Caco-2 (cell line): ENCODE results near the gene VWA1. TPM values are rescaled to one million over a fixed set of nuclear protein-coding genes. Genes with fewer than 3 reads are reported as not detected.

ENCODE experiments used
- BruUV-seq: library from RNA; stranded (reverse); fragments of 400-500 nt; replicated peaks from 2 replicates; lab custom pipeline; 2021; lab: Mats Ljungman, UMichigan
- CTCF ChIA-PET: fragments of 300-600 bp; sonication (Branson Sonifier 250); formaldehyde crosslinking; loops from one replicate; lab custom pipeline; 2022; ENCODE audit warnings: antibody characterized with exemption; lab: Charles Lee
- POLR2A ChIA-PET: fragments of 300-600 bp; sonication (Branson Sonifier 250); formaldehyde crosslinking; loops from one replicate; lab custom pipeline; 2022; ENCODE audit warnings: antibody characterized with exemption; lab: Charles Lee
- DNase-seq, 2 experiments: peaks; one replicate each; pipeline versions ENCODE4 v3.0.0 to v3.0.0-alpha.2; 2020 to 2022
- H3K27me3 ChIP-seq: replicated peaks from 2 replicates; pipeline ENCODE4 v1.6.0; 2011; ENCODE audit warnings: low read length; ENCODE audit not compliant: control insufficient read depth, insufficient read depth
- H3K36me3 ChIP-seq: 2 replicates; pipeline ENCODE4 v1.5.1; 2011; ENCODE audit warnings: low read length; ENCODE audit not compliant: control insufficient read depth, insufficient read depth
- H3K4me1 ChIP-seq: fragments of 250-450 bp; sonication (Bioruptor Pico); 2 replicates; pipeline ENCODE4 v1.5.1; 2020; ENCODE audit warnings: mild to moderate bottlenecking
- H3K4me3 ChIP-seq: 2 replicates; pipeline ENCODE4 v1.5.1; 2011; ENCODE audit warnings: low read depth, mild to moderate bottlenecking, control low read depth, low read length
- H3K9me3 ChIP-seq: fragments of 250-450 bp; sonication (Bioruptor Pico); 2 replicates; pipeline ENCODE4 v1.5.1; 2020; ENCODE audit warnings: mild to moderate bottlenecking, moderate library complexity
- H3K27ac Mint-ChIP-seq: one replicate; pipeline ENCODE4 v1.8.0; 2022; ENCODE audit warnings: mixed read lengths; ENCODE audit not compliant: unreplicated experiment
- H3K27me3 Mint-ChIP-seq: one replicate; pipeline ENCODE4 v1.8.0; 2022; ENCODE audit warnings: mixed read lengths; ENCODE audit not compliant: insufficient read depth, unreplicated experiment
- H3K36me3 Mint-ChIP-seq: one replicate; pipeline ENCODE4 v1.8.0; 2022; ENCODE audit warnings: mild to moderate bottlenecking, mixed read lengths; ENCODE audit not compliant: insufficient read depth, unreplicated experiment
- H3K4me1 Mint-ChIP-seq: one replicate; pipeline ENCODE4 v1.8.0; 2022; ENCODE audit warnings: low read depth, mixed read lengths; ENCODE audit not compliant: unreplicated experiment
- H3K4me3 Mint-ChIP-seq: one replicate; pipeline ENCODE4 v1.8.0; 2022; ENCODE audit warnings: mild to moderate bottlenecking, moderate library complexity, mixed read lengths; ENCODE audit not compliant: unreplicated experiment
- H3K9me3 Mint-ChIP-seq: one replicate; pipeline ENCODE4 v1.8.0; 2022; ENCODE audit warnings: mixed read lengths; ENCODE audit not compliant: unreplicated experiment
- intact Hi-C: fragments of 100-400 bp; cut with micrococcal nuclease; formaldehyde crosslinking; loops from one replicate; pipeline ENCODE4 v1.10.0; 2022; ENCODE audit not compliant: unreplicated experiment
- total RNA-seq: library from RNA; stranded (reverse); gene quantifications from 2 replicates; pipeline ENCODE4 v1.2.3, GENCODE V29; 2022
- TF ChIP-seq, protein P1 (sequence below), 2 experiments: fragments of 200-600 bp in 1 of 2; IDR thresholded peaks; 1 replicate in 1 of 2; 2 replicates in 1 of 2; pipeline versions ENCODE4 v1.5.1 to v1.8.0; 2011 to 2022; ENCODE audit warnings: antibody characterized with exemption in 1 of 2, control low read depth in 1 of 2, inconsistent platforms in 1 of 2, low read depth in 1 of 2, low read length in 1 of 2, mild to moderate bottlenecking in 1 of 2, moderate library complexity in 1 of 2; ENCODE audit not compliant: insufficient read depth in 1 of 2, severe bottlenecking in 1 of 2, unreplicated experiment in 1 of 2

VWA1 gene
- total RNA-seq, 1 experiment from 2014 or later: 74.7 TPM

GRCh38 chr1:1421147-1421906 is 14.2 kb upstream of the VWA1 start, which contains the start of gene ANKRD65:
Gene ANKRD65, minus strand, starts transcription at chr1:1421276. Its CDS starts 271 bp downstream, at chr1:1421005.
- ChIA-PET POLR2A (no interaction called here), CTCF (no interaction called here)
- no peaks in the 10 kb centered on the region for H3K9me3 Mint-ChIP-seq
- H3K36me3 ChIP-seq: no peaks in the 10 kb centered on the region
- no TSS peak for BruUV-seq
- no peak for DNase-seq
- no peaks in the 10 kb centered on the region for H3K4me1 Mint-ChIP-seq
- H3K9me3 ChIP-seq: no peaks in the 10 kb centered on the region
- intact Hi-C loops: no loop called here
- H3K36me3 Mint-ChIP-seq: no peaks in the 10 kb centered on the region
- H3K4me3 Mint-ChIP-seq: peak within 1 kb of the TSS; percentile 33
- peaks cover 31% of the 10 kb centered on the region for H3K4me1 ChIP-seq
- TF ChIP-seq, protein P1, sequence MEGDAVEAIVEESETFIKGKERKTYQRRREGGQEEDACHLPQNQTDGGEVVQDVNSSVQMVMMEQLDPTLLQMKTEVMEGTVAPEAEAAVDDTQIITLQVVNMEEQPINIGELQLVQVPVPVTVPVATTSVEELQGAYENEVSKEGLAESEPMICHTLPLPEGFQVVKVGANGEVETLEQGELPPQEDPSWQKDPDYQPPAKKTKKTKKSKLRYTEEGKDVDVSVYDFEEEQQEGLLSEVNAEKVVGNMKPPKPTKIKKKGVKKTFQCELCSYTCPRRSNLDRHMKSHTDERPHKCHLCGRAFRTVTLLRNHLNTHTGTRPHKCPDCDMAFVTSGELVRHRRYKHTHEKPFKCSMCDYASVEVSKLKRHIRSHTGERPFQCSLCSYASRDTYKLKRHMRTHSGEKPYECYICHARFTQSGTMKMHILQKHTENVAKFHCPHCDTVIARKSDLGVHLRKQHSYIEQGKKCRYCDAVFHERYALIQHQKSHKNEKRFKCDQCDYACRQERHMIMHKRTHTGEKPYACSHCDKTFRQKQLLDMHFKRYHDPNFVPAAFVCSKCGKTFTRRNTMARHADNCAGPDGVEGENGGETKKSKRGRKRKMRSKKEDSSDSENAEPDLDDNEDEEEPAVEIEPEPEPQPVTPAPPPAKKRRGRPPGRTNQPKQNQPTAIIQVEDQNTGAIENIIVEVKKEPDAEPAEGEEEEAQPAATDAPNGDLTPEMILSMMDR (IDR thresholded peaks at IDR 0.05; ENCODE audit: insufficient read depth in 1 of 2, low read depth in 1 of 2, low read length in 1 of 2, severe bottlenecking in 1 of 2, unreplicated experiment in 1 of 2): no peak
- H3K27ac Mint-ChIP-seq: peak within 1 kb of the TSS; percentile 87
- no peaks in the 10 kb centered on the region for H3K27me3 ChIP-seq
- H3K4me3 ChIP-seq: no peak within 1 kb of the TSS
- H3K27me3 Mint-ChIP-seq: no peaks in the 10 kb centered on the region

DNA sequence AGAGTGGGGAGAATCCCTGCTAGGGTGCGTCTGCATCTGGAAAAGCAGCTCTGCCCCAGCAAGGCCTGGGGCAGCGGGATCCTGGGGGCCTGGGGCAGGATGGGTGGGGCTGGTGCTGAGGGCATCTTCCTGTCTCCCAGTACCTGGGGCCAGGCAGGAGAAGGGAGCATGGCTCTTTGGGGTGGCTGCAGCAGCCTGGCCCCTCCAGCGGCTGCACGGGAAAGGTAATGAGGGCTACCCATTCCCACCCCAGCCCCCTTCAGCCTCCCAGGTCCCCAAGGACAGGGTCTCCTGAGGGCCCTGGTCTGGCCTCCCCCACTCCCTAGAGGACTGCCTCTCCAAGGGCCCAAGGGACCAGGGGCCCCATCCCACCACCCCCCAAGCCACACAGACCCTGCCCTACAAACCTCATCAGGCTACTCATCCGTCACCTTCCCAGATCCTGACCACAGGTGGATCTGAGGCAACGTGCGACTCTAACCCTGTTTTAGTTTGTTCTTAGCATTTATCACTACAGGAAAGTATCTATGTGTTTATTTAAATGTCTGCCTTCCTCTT is 13.5 kb upstream of the VWA1 start:
- H3K27me3 ChIP-seq: no peaks in the 10 kb centered on the region
- CTCF ChIA-PET: no interaction called here

DNA sequence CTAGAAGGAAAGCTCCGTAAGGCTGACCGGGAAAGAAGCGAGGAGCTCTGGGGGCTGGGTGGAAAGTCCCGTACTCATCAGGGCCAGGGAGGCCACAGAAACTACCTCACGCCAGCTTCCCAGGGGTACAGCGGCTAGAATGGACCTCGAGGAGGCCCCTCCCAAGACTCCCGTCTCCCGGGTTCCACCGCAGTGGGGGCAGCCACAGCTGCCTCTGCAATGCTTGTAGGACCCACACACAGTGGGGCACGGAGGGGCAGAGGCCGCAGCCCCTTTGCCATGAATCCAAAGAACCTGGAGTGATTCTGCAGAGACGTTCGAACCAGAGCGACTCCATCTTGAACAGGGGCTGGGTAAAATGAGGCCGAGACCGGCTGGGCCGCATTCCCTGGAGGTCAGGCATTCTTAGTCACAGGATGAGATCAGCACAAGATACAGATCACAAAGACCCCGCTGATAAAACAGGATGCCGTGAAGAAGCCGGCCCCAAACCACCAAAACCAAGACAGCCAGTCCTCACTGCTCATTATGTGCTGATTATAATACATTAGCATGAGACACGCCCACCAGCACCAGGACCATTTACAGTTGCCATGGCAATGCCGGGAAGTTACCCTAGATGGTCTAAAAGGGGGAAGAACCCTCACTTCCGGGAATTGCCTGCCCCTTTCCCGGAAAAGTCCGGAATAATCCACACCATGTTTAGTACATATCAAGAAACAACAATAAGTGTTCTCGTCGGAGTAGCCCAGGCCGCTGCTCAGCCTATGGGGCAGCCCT is 12.8 kb upstream of the VWA1 start:
- no peaks in the 10 kb centered on the region for H3K27me3 ChIP-seq
- intact Hi-C loops: no loop called here
- POLR2A ChIA-PET: no interaction called here
- H3K9me3 Mint-ChIP-seq: no peaks in the 10 kb centered on the region
- peaks cover 32% of the 10 kb centered on the region for H3K4me1 ChIP-seq
- H3K36me3 ChIP-seq: no peaks in the 10 kb centered on the region
- H3K27ac Mint-ChIP-seq: peak overlapping the region; percentile 87
- no peaks in the 10 kb centered on the region for H3K4me1 Mint-ChIP-seq
- H3K4me3 ChIP-seq: no peak overlapping the region
- CTCF ChIA-PET: no interaction called here
- H3K36me3 Mint-ChIP-seq: no peaks in the 10 kb centered on the region
- peak; percentile 72 to 73 for DNase-seq
- no peak overlapping the region for H3K4me3 Mint-ChIP-seq
- no peaks in the 10 kb centered on the region for H3K27me3 Mint-ChIP-seq
- H3K9me3 ChIP-seq: no peaks in the 10 kb centered on the region
- BruUV-seq: no TSS peak
- TF ChIP-seq, protein P1 (IDR thresholded peaks at IDR 0.05; ENCODE audit: insufficient read depth in 1 of 2, low read depth in 1 of 2, low read length in 1 of 2, severe bottlenecking in 1 of 2, unreplicated experiment in 1 of 2): no peak

More for the DNA sequence above, 13.5 kb upstream of the VWA1 start:
- Histone ChIP-seq H3K4me3 (no peak overlapping the region), H3K4me1 (peaks cover 32% of the 10 kb centered on the region), H3K36me3 (no peaks in the 10 kb centered on the region), H3K9me3 (no peaks in the 10 kb centered on the region)
- intact Hi-C loops: no loop called here
- no peaks in the 10 kb centered on the region for H3K36me3 Mint-ChIP-seq
- BruUV-seq: no TSS peak
- no peaks in the 10 kb centered on the region for H3K9me3 Mint-ChIP-seq
- DNase-seq: no peak
- peak overlapping the region; percentile 87 for H3K27ac Mint-ChIP-seq
- H3K4me1 Mint-ChIP-seq: no peaks in the 10 kb centered on the region
- H3K27me3 Mint-ChIP-seq: no peaks in the 10 kb centered on the region
- POLR2A ChIA-PET: no interaction called here
- TF ChIP-seq, protein P1 (IDR thresholded peaks at IDR 0.05; ENCODE audit: insufficient read depth in 1 of 2, low read depth in 1 of 2, low read length in 1 of 2, severe bottlenecking in 1 of 2, unreplicated experiment in 1 of 2): no peak
- H3K4me3 Mint-ChIP-seq: no peak overlapping the region
